GM18858 (cell line): ENCODE results near the gene LBHD2.

Experiments
- ATAC-seq: cut with Tn5 transposase; IDR thresholded peaks from one replicate; pipeline ENCODE4 v1.9.1; 2021; ENCODE audit not compliant: unreplicated experiment

Gene LBHD2

DNA sequence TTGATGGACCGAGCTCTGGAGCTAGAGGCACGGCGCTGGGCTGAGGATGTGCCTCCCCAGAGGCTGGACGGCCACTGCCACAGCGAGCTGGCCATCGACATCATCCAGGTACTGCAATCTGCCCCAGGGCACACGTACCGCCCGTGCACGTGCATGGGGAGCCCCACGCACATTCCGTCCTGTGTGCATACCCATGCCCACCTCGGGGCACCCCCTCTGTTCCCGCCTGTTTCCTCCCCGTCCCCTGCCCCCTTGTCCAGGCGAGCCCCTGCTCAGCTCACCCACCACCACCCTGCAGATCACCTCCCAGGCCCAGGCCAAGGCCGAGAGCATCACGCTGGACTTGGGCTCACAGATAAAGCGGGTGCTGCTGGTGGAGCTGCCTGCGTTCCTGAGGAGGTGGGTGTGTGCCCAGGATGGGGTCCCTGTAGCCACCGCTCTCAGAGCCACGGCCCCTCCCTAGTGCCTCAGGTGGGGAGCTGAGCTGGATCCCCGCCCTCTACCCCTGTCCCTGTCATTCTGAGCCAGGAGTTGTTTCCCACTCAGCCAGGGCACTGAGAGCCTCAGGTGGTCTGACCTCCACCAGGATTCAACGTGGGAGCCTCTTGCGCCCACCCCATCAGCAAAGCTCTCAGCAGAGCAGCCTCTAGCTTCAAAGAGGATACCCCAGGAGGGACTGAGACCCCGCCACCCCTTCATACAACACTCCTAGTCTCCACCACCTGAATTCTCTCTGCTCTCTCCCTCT, 46.2 kb downstream of the LBHD2 start:
- ATAC-seq, result no peak

GRCh38 chr14:103130965-103131364, 47.0 kb downstream of the LBHD2 start:
- no peak for ATAC-seq

GRCh38 chr14:103131580-103131979, 47.6 kb downstream of the LBHD2 start:
- ATAC-seq, result no peak

DNA sequence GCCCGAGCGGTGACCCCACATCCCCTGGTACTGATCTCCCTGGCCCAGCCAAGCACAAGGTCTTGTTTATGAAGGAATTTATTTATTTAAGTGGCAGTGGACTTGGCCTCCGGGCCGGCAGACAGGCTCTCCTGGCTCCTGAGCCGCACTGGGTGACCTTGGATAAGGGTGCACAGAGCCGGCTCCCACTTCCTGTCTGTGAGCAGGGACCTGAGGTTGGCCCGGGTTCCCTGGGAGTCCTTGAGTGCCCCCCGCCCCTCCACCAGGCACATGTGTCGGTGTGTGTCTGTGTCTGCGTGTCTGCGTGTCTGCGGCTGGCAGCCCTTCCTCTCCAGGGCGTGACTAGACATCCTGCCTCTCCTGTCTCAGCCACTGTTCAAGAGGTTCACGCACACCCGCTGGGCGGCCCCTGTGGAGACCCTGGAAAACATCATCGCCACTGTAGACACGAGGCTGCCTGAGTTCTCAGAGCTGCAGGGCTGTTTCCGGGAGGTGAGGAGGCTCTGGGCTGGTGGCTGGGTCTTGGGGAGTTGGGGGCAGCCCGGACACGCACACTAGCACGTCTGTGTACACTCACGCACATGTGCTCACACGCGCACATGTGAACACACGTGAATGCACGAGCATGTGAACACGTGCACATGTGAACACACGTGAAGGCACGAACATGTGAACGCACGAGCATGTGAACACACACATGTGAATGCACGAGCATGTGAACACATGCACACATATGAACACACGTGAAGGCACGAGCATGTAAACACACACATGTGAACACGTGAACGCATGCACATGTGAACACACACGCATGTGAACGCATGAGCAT, 48.6 kb downstream of the LBHD2 start:
- no peak for ATAC-seq

GRCh38 chr14:103133210-103134140, 49.5 kb downstream of the LBHD2 start:
- no peak for ATAC-seq

- ATAC-seq, result no peak
Observed at GRCh38 chr14:103134405-103134804, 50.4 kb downstream of the LBHD2 start.

GRCh38 chr14:103134919-103135318, 50.9 kb downstream of the LBHD2 start:
- ATAC-seq, result no peak

DNA sequence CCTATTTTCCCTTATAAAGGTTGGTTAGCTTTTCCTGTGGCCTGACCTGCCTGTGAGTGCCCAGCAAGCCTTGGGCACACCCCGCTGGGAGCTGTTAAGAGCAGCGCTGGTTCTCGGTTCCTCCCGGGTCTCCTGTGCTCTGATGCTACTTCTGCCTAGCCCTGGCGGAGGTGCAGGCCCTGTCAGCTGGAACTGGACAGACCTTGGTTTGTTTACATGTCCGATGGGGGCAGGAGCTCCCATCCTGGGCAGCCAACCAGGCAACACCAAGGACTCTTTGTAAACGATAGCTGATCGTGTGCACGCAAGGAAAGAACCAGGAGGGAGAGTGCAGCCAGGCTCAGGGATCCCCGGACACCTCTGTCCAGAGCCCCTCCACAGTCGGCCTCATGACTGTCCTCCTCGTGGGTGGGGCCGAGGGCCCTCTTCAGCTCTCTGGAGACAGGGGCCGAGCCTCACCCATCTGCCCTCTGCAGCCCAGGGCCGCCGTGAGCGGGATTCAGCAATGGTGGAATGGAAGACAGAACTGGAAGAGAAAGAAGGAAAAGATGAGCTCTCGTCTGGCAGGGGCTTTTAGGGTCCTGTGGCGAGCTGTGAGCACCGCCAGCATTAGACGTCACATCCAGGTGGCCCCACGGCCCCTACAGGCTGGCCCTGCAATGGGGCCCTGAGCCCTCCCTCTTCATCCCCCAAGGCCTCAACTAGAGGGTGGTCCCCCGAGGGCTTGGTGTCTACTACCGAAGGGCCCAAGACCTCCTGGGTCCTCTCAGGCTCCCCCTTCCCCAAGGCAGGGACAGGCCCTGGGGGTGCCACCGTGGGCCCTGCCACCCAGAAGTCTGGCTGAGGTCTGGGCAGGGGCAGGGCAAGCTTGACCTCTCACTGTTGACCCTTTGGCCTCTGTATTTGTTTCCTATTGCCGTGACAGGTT, 51.6 kb downstream of the LBHD2 start:
- ATAC-seq, result no peak

DNA sequence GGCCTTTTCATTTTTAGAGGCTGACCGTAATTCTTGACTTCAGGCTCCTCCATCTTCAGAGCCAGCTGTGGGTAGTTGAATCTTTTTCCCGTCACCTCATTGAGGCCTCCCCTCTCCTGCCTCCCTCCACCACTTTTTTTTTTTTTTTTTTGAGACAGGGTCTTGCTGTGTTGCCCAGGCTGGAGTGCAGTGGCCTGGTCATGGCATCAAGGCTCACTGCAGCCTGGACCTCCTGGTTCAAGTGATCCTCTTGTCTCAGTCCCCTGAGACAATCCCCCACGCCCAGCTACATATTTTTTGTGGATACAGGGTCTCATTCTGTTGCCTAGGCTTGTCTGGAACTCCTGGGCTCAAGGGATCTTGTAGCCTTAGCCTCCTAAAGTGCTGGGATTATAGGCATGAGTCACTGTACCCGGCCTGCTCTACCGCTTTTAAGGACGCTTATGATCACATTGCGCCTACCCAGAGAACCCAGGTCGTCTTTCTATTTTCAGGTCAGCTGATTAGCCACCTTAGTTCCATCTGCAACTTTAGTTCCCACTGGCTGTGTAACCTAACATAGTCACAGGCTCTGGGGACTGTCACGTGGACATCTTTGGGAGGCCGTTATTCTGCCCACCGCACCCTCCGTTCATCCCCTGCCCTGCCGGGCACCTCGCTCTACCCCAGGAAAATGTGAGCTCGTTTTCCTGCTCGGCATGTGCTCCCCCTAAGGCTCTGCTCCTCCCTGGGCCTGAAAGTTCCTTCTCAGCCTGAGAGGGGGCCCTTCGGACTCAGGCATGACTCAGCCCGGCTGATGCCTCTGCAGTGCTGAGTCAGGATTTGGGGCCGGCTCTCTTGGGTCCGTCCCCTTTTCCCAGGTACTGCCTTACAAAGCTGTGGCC, 52.6 kb downstream of the LBHD2 start:
- no peak for ATAC-seq

GRCh38 chr14:103137689-103138300, 53.8 kb downstream of the LBHD2 start:
- no peak for ATAC-seq

- ATAC-seq, result no peak
Observed at GRCh38 chr14:103138301-103139131, 54.5 kb downstream of the LBHD2 start.

DNA sequence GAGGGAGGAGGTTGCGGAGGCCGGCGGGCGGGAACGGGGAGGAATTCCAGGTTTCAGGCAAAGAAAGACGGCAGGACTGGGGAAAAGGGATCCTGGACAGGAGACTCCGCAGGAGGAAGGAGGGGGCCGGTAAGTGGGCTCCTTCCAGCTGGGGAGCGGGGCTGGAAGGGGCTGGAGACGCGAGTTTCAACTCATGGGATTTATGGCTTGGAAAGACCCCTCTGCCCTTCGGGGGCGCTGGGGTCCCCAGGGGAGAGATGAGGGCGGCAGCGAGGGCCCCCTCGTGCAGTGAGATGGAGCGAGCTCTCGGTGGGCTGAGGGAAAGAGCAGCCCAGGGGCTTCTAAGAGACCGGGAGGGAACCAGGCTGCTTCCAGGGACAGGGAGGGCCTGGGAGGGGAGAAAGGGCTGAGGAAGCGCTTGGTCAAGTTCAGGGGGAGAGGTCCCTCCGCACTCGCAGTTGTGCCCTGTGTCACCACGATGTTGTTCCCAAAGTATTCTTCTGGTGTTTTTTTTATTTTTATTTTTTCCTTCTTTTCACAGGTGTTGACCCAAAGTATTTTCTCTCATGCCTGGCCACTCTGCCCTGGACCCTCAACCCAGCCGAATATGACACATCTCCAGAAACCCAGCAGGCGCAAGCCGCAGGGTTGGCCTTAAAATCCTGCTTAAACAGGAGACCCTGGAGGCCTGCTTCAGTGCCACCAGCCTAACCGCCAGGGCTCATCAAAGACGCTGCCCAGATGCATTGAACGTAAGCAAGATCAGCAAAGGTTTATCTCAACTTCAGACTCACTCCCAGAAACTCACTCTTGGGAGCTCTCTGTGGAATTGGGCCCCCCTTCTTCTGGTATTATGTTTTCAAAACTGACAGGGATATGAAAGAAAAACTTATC, 55.4 kb downstream of the LBHD2 start:
- ATAC-seq, result no peak
